NCI-H748 treated with DMSO at 0.1 percent for 48 hours (cell line): ENCODE data around the gene PKNOX2.

ENCODE experiments used
- DNase-seq: peaks from one replicate; lab custom pipeline; 2025; lab: John Stamatoyannopoulos, UW

Gene PKNOX2

DNA sequence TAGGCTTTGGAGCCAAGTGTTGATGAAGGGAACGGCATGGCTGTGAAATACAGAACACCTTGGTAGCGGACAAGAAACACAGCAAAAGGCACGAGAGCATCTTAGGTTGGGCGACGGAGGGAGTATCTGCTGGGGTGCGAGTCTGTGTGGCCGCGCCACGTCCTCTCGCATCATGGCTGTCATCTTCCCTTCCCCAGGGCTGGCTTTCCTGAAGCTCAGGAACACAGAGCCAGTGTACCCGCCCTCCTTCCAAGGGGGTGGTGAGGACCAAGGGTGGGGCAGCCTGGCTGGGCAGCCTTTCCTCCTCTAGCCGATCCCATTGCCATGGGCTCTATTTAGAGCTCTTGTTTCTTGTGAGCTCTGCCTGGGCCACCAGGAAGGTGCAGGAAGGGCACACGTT, 177.1 kb downstream of the PKNOX2 start:
- DNase-seq: no peak

DNA sequence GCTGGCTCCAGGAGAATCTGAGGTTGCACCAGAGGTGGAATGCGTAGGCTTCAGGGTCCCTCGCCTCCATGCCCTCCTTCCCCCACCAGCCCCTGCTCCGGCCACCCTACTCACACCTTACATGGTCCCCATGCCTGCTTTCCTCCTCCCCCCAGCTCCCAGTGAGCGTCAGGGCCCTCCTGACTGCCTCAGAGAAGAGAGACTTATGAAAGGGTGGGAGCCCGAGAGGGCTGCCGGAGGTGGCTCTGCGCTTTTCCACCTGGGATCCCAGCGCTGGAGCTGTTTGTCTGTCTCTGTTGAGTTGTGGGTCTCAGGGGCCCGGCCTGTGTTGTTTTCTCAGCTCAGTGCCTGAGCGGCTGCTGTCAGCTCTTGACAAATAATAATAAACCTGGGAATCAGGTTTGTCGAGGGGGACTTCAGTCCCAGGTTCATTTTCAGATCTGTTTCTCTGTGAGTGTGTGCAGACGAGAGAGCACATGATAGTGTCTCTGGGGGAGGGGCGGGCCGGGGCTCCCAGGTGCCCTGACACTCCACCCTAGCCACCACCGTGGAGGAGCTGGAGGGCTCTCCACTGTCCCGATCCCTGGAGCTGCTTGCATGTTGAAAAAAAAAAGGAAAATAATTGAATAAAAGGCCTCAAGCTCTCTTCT, 177.9 kb downstream of the PKNOX2 start:
- DNase-seq: no peak

DNA sequence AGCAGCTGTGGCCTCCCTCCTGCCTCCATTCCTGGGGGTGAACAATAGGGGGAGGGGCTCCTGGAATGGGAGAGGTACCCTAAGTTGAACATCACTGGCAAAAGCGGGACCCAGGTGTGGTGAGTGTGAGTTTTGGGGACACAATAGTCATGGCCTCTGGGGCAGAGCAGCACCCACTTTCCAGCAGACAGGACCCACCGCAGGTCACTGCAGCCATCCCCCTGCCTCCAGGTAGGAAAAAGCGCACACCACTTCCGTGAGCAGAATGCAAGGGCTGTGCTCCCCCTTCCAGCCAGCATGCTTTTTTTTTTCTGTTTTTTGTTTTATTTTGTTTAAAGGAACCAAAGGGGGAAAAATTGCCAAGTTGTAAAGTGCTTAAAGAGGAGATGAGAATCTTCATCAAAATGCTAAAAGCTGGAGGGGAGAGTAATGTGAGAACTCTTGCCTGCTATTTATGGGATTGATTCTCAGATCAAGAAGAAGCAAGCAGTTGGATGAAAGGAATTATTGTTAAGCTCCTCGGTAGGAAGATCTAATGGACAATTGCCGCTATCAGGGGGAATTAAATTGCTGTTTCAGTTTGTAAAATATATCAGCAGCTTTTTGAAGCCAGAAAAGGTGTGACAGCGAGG, 178.7 kb downstream of the PKNOX2 start:
- no peak for DNase-seq

DNA sequence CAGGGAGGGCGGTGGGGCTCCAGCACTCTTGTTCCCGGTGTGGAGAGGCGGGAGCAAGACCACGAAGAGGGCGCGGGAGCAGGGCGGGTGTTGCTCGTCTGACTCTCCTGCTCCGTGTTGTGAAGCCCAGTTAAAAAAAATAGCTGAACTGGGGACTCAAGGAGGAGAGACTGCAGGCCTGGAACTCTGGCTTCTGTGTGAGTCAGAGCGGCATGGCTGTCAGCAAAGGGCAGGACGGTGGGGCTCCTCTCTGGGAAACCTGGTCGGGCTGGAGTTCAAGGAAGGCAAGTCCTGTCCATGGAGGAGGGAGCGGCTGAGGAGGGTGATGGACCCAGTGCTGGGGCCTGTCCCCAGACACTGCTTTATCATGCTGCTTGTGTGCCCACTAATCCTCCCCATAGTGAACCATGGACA, 179.2 kb downstream of the PKNOX2 start:
- no peak for DNase-seq

DNA sequence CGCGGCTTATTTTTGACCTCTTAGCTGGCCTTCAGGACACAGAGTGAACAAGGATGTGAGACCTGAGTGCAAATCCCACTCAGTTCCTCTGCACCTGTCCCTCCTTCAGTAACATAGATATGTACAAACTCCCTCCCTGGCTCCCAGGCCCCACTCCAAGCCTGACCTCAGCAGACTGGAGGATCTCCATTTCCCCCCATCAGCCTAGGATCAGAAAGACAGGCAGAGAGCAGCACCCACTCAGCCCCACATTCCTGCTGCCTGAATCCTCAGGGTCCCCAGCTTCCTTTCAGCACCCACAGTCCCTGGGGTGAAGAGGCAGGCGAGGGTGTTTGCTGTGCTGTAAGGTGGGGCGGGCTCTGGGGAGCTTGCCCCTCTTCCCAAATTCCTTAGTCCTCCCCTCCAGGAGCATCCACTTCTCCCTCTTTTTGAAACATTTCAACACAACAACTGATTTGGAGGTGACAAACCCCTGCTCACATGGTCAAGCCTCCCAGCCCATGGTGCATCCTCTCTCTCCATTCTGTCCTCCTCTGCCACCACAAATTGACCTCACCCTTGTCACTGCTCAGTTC, 180.4 kb downstream of the PKNOX2 start:
- no peak for DNase-seq

DNA sequence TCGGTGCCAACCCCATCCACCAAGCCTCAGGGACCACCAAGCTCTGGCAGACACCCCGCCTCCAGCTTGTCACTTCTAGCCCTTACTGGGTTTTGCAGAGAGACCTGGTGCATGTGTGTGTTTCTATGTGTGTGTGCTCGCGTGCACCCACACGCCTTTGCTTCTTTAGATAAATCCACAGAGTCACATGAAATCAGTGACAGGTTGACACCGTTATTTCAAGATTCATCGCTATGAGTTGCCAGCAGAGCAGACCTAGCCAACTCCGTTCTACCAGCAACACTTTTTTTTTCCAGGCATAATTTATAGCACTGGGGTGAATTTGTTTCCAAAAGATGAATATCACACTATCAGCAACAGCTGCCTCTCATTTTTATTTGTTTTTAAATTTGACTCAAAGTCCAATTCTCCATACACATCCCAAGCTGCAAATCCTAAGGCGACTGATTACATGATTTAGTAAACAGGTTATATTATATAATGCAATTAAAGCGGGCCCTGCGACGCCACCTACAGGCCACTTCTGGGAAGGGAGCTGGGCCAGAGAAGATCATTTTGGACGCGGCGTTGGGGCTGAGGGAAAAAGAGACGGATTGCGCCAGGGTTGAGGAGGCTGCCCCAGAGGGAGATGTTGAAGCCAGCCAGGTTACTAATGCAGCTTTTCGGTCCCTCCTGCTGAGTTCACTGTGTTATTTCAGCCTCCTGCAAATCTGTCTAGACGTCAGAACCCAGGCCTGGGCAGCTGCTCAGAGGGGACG, 181.0 kb downstream of the PKNOX2 start:
- peak; percentile 2 for DNase-seq

DNA sequence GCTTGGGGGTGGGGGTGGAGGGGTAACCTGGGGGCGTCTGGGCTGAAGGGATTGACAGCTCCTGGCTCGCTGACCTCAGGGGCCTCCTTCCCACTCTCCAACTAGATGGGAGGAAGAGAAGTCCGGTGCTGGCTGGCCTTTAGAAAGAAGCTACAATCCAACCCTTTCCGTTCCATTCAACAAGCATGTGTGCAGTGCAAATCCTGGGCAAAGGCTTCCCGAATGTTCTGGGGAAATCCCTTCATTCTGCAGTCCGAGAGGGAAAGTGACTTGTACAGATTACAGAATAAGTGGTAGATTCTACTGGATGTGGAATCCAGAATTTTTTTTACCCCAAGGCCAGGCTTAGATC, 181.6 kb downstream of the PKNOX2 start:
- DNase-seq: no peak

DNA sequence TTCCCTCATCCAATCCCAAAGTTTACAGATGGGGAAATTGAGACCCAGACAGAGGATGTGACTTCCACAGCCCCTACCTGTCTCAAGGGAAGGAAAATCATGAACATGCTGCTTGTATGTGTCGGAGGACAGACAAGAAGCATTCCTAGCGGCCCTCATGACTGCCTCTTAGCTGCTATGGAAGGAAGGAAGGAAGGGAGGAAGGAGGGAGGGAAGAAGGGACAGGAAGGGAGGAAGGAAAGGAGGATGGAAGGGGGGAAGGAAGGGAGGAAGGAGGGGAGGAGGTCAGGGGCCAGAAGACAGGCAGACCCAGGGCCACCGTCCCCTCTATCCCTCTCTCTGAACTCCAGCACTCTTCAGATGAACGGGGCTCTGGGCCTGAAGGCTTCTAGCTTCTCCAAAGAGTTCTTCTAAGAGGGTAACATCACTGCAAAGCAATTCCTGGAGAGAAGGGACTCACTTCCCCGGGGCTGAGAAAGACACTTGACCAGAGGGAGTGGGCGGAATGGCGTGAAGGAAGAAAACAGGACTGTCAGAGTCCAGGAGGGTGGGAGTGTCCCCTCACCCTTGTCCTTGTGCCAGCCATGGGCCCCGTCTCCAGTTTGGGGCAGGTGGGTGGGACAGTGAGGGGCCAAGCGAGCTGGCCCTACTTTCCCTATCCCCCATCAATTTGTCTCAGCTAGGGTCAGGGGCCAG, 182.2 kb downstream of the PKNOX2 start:
- no peak for DNase-seq

DNA sequence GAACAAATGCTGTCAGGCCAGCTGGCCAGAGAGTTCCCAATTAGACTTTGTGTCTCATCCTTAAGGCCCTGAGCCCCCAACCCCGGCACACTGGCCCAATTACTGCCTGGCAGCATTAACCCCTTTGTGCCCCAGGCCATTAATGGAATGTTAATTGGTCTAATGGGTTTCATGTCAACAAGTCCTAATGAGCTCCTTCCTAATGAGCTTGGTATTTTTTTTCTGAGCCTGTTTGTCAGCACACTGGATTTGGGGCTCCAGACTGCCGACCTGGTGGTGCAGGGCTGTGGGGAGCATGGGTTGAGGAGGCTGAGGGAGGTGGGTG, 182.7 kb downstream of the PKNOX2 start:
- no peak for DNase-seq

DNA sequence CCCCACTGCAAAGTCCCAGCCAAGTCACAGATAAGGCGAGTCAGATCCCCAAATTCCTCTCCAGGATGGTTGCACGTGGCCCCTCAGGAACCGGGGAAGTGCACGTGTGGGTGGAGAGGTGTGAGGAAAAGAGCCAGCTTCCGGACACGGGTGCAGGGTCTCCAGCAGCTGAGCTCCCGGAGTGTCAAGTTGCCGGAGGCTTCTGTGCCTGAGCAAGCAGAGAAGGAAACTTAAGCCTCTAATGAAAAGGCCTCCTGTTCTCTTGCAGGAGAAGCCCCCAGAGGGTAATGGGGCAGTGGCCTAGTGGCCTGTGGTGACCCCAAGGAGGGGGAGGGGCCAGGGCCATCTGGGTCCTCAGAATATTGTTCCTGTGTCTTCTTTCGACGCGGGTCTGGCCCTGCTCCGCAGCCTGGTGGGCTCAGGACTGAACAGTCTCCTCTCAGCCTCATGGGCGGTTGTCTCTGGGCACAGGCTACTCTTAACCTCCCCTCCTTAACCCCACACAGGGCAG, 183.6 kb downstream of the PKNOX2 start:
- DNase-seq: no peak

DNA sequence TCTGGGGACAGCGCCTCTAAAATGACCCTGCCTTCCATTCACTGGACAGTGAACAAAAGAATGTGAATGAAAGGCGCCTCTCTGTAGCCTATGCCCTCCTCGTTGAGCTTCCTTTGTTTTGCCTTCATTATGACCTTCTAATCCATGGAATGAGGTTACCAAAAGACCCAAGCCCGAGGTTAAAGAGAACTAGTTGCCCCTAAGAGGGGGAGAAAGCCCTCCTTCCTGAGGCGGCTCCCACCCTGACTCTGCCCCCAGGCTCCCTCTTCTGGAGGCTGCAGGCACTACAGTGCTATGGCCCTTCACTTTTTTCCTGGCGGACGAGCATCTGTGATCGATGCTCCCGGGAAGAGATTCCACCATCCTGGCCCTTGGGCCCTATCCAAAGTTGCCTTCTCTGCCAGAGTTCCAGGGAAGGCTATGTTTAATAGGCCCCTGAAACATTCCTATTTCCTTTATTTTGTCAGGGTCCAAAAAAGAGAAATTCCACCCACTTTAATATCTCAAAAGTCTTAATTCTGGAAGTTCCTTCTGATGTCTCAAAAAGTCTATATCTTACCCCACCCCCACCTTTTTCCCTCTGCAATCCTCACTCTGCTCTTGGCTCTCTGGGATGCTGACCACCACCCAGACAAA, 184.2 kb downstream of the PKNOX2 start:
- DNase-seq: no peak

DNA sequence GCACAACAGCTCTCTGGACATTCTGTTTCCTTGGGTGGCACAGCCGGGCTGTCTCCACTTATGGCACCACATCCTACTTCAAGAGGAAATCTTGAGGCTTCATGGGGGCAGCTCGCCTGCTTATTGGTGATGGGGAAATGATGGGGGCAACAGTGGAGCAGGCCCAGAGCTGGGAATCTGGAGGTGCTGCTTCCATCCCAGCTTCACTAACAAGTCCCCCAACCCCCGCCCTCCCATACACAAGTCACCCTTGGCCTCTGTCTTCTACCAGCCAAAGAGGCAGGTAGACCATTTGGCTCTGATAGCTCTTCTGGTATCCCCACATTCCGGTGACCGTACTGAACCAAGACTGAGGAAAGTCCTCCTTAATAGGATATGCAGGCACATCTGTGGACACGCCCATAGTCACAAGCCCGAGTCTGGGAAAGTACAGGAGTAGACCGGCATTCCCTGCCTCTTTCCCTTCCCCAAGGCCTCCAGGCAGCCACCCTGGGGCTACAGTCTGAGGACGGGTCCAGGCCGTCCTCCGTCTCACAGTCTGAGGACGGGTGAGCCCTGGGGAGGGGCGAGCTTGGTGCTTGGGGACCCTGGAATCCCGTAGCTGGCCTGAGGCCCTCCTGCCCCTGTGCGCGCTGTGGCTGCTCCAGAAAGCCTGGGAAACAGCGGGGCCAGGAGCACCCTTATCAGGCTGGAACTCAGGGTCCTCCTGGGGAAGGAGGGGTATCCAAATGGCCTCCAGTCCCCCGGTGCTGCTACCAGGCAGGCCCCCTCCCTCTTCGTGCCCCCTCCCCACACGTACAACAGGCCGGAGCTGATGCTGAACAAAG, 185.9 kb downstream of the PKNOX2 start:
- DNase-seq: no peak

DNA sequence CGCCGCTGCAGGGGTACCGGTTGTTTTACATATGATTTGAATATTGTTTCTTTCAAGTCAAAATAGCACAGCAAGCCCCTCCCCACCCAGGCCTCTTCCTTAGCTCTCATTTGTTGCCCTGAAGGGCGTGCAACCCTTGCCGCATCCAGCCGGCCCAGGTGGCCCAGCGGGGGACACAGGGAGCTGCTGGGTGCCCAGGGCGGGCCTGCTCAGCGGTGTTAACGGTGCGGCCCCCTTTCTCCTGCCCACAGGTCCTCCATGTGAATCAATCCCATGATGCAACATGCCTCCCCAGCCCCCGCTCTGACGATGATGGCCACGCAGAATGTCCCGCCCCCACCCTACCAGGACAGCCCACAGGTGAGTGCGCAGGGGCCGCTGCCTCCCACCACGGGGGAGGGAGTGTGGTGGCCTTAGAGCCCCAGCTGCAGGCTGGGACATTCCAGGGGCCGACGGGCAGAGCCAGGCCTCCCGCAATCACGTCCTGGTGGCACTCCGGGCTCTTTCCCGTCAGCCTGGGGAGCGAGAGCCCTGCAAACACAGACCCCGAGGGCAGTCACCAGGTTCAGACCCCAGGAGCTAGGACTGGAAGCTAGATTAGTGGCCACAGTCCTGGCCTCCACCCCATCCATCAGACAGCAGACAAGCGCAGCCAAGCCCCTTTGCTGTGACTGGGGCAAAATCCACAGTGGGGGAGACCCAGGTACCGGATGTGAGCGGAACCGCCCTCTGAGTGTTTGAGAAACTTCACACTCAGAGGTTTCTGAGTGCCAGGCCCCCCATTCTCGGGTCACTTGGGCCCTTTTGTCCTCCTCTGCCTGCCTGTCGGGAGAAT, 186.7 kb downstream of the PKNOX2 start:
- no peak for DNase-seq

DNA sequence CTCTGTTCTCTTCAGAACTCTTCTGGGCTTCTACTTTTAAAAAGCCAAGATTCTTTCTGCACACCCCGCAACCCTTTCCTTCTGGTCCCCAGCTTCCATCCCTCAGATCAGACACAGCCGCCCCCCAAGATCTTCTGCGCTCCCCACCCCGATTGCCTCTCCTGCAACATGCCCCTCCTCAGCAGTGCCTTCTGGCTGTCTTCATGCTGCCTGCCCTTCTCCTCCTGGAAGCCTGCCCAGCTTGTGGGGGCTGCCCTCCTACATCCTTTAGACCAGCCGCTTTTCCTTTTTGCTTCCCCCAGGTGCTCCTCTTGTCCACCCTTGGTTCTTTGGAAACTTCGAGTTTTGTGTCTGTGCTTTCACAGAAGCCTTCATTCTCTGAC, 187.3 kb downstream of the PKNOX2 start:
- no peak for DNase-seq

DNA sequence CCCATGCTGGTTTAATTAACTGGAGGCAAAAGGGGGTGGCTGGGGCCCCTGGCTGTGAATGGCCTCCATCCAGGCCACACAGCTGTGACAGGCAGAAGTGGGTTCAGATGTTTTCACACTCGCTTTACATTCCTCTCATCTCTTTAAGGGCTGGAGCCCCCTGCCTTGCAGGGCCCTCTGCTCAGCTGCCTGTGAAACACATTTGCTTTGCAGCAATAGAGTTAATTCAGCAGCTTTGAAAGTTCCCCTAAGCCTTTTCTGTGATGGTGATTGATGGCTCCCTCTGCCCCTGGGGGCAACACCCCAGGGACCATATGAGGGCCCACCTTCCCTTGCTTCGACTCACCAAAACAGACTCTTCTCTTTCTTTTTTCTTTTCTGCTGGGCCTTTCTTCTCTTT, 192.2 kb downstream of the PKNOX2 start:
- DNase-seq: no peak

DNA sequence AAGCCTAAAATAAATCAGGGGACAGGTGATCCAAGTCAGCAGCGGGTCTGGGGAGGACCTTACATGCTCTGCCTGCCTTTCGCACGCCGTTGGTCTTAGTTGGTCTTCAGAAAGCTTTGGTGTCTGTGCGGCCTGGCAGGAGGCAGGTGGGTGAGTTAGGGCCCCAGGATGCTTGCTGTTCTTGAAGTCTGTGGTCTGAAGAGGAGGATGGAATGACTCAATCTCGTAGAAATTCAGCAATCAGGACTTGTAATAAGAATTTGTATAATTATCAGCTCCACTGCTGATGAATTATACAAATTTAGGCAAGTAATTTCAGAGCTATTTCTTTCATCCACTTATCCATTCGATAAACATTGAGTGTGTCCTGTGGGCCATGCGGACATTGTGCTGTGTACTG, 193.0 kb downstream of the PKNOX2 start:
- DNase-seq: no peak

DNA sequence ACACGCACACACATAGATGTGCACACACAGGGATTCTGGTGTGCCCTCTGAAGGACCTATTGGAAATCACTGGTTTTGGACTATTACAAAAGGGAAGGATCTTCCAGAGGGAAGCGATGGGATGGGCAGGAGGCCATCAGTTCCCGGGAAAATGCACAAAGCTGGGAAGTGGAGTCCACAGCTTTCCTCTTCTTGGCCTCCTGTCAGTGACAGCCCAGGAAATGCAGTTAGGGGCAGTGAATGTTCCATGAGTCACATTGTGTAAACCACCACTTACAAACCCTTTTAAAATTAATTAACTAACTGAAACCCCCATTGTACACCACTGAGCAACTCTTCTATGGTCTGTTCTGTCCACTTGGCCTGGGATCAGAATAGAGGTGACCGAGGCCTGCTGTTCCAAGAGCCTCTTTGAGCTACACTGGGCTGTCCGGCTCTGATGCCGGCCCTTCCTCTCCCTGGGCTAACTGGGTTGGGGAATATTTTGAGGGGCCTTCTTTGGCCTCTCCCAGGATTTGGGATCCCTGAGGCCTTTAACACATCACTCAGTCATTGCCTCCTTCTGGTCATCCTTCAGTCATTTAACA, 193.8 kb downstream of the PKNOX2 start:
- DNase-seq: no peak

DNA sequence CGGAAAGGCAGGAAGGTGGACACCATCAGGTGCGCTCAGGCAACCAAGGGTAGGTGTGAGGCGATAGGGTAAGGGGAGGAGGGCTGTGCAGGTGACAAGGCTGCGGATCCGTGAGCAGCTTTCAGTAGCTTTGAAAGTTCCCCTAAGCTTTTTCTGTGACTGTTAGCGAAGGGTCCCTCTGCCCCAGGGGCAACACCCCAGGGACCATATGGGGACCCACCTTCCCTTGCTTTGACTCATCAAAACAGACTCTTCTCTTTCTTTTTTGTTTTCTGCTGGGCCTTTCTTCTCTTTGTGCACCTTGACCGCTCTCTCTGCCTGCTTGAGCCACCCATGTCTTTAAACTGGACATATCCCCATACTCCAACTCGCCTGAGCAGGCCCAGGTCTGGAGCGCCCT, 194.6 kb downstream of the PKNOX2 start:
- no peak for DNase-seq

DNA sequence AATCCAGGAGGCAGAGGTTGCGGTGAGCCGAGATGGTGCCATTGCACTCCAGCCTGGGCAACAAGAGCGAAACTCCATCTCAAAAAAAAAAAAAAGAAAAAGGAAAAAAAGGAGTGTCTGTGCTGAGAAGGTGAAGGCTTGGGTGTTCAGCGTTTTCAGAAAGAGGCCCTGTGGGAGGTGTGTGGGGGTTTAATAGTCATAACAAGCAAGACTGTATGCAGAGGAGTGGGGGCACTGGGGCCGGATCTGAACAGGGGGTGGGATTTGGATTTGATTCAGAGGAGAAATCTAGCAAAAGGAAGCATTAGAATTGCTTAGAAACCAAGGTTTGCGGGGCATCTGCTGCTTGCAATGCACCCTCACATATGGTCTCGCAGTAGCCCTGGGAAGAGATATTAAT, 195.5 kb downstream of the PKNOX2 start:
- DNase-seq: no peak
